Body of pancreas (tissue), 4 donors: ENCODE data around the gene VAV2. TPM values are rescaled to one million over a fixed set of nuclear protein-coding genes. Genes with fewer than 3 reads are reported as not detected.

Experiments
- ATAC-seq: fragments of 150-250 bp; one replicate; pipeline ENCODE4 v1.9.1; 2016
- DNase-seq, 4 donors: peaks; one replicate each; pipeline ENCODE4 v3.0.0-alpha.2; 2019
- H3K27ac ChIP-seq, 4 donors: fragments of 200-600 bp; sonication (generic); 1 replicate in 3 of 4; 2 replicates in 1 of 4; pipeline versions ENCODE4 v1.5.1 to v1.6.1; 2016 to 2019; ENCODE audit warnings: mild to moderate bottlenecking in 1 of 4, mixed read lengths in 1 of 4, moderate library complexity in 1 of 4
- H3K27me3 ChIP-seq, 2 donors: fragments of 200-600 bp; sonication (generic); one replicate each; pipeline ENCODE4 v1.6.0; 2016; ENCODE audit warnings: mild to moderate bottlenecking in 1 of 2
- H3K36me3 ChIP-seq, 2 donors: fragments of 200-600 bp; sonication (generic); replicated peaks in 1 of 2; 2 replicates each; pipeline ENCODE4 v1.5.1; 2016; ENCODE audit warnings: low read depth in 2 of 2; ENCODE audit not compliant: insufficient read depth in 1 of 2
- H3K4me1 ChIP-seq: fragments of 200-600 bp; sonication (generic); one replicate; pipeline ENCODE4 v1.6.0; 2016
- H3K4me3 ChIP-seq, 2 donors: fragments of 200-600 bp; sonication (generic); 1 replicate in 1 of 2; 2 replicates in 1 of 2; pipeline ENCODE4 v1.5.1; 2016 to 2019
- H3K9me3 ChIP-seq, 3 donors: fragments of 200-600 bp; sonication (generic); 1 replicate in 2 of 3; 2 replicates in 1 of 3; pipeline ENCODE4 v1.5.1; 2016
- POLR2A ChIP-seq, 3 donors: fragments of 450-650 bp; IDR thresholded peaks; one replicate each; pipeline ENCODE4 v1.6.1; 2016; ENCODE audit warnings: antibody characterized with exemption in 3 of 3, mild to moderate bottlenecking in 2 of 3
- WGBS, 2 donors: methylation state at CpG; one replicate each; pipeline ENCODE4 v1.1.5; 2017; 5-methylcytosine and 5-hydroxymethylcytosine counted together
- intact Hi-C: fragments of 100-400 bp; cut with DNase I; formaldehyde crosslinking; loops from one replicate; pipeline ENCODE4 v1.15.1; 2023
- total RNA-seq, 2 donors: library from RNA; depleted of rRNA; stranded (reverse); fragments of >200 nt; gene quantifications; one replicate each; pipeline ENCODE4 v1.1.0, GENCODE V29; 2016
- TF ChIP-seq, protein P1 (sequence below), 7 experiments: fragments of 450-650 bp in 4 of 7; fragments of 200-600 bp in 3 of 7; sonication (generic) in 3 of 7; IDR thresholded peaks; one replicate each; pipeline ENCODE4 v1.5.1; 2016 to 2019; ENCODE audit warnings: antibody characterized with exemption in 7 of 7

Gene VAV2
- total RNA-seq, 2 donors from 2014 or later: 31.6 to 32.3 TPM

DNA sequence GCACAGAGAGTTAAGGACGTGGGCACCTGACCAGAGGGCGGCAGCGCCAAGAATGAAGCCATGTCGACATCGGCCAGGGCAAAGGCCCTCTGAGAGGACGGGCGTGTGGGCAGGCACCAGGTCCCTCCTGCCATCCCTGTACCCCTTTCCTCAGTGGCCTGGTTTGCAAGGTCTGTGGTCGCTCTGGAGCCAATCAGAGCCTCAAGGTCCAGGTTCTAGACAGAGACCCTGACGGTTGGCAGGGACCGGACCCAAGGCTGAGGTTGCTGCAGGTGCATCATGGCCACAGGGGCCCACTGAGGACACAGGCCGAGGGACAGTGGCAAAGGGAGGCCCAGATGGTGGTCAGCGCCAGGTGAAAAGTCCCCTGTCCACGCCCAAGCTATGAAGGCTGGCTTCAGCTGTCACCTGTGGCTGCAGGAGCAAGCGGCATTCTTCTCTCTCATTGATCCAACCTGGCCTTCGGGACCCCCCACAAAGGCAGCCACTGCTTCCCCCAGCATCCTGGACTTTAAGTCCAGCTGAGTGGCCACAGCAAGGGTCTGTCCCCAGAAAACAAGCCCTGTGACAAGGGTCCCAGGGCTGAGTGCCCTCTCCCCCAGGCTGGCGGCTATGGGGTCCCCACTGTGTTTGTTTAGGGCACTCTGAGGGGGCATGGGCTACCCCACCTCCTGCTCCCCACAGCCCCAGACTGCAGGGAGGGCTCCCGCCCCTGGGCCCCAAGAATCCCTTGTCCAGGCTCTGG lies 48.9 kb downstream of the VAV2 start:
- no peak overlapping the region for H3K27ac ChIP-seq
- no peaks in the 10 kb centered on the region for H3K9me3 ChIP-seq
- intact Hi-C loops: no loop called here
- H3K36me3 ChIP-seq: peaks cover 0 to 2% of the 10 kb centered on the region in 2 donors
- peaks cover 16% of the 10 kb centered on the region for H3K4me1 ChIP-seq
- H3K27me3 ChIP-seq: no peaks in the 10 kb centered on the region
- TF ChIP-seq POLR2A (IDR thresholded peaks at IDR 0.05): no peak
- TF ChIP-seq, protein P1, sequence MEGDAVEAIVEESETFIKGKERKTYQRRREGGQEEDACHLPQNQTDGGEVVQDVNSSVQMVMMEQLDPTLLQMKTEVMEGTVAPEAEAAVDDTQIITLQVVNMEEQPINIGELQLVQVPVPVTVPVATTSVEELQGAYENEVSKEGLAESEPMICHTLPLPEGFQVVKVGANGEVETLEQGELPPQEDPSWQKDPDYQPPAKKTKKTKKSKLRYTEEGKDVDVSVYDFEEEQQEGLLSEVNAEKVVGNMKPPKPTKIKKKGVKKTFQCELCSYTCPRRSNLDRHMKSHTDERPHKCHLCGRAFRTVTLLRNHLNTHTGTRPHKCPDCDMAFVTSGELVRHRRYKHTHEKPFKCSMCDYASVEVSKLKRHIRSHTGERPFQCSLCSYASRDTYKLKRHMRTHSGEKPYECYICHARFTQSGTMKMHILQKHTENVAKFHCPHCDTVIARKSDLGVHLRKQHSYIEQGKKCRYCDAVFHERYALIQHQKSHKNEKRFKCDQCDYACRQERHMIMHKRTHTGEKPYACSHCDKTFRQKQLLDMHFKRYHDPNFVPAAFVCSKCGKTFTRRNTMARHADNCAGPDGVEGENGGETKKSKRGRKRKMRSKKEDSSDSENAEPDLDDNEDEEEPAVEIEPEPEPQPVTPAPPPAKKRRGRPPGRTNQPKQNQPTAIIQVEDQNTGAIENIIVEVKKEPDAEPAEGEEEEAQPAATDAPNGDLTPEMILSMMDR (IDR thresholded peaks at IDR 0.05): no peak
- 90 to 91% methylated on average over 14 to 17 of the region's 17 CpGs for WGBS, 2 donors
- no peak overlapping the region for H3K4me3 ChIP-seq
- peak in 2 of 4 donors; percentile 4 to 8 for DNase-seq
- ATAC-seq: no peak

DNA sequence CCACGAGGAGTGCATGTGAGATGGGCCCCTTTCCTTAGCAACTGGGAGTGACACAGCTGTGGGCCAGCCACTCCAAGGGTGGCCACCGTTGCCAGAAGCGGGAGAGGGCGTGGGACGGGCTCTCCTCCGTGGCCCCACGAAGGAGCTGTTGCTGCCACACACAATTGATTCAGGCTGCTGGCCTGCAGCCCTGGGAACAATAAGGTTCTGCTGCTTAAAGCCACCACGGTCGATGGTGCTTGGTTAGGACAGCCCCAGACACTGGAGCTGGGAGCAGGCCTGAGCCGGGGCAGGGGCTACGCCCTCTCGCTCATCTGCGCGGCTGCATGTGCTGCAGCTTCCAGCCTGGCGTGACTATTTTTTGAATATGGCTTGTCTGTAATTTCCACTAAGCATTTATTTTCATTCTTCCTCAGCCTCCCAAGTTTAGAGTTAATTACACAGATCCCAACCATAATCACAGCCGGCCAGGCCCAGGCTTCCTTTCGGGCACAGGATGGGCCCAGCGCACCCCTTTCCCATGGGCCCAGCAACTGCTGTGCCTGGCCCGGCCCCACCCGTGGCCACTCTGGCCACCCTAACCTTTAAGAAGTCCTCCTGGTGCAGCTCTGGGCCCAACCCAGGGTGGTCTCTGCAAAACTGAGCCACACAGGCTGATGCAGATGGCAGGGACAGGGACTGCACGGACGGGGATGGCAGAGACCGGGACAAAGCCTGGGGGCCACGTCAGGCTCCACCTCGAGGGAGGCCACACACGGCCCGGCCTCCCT lies 49.7 kb downstream of the VAV2 start:
- intact Hi-C loops: no loop called here
- TF ChIP-seq, protein P1 (IDR thresholded peaks at IDR 0.05): no peak
- 83 to 89% methylated on average over 20 to 27 of the region's 27 CpGs for WGBS, 2 donors
- DNase-seq: peak in 2 of 4 donors; percentile 7 to 10
- no peaks in the 10 kb centered on the region for H3K27me3 ChIP-seq
- no peak for ATAC-seq
- no peaks in the 10 kb centered on the region for H3K9me3 ChIP-seq
- H3K27ac ChIP-seq: no peak overlapping the region
- H3K4me3 ChIP-seq: no peak overlapping the region
- peaks cover 16% of the 10 kb centered on the region for H3K4me1 ChIP-seq
- H3K36me3 ChIP-seq: peaks cover 0 to 4% of the 10 kb centered on the region in 2 donors

DNA sequence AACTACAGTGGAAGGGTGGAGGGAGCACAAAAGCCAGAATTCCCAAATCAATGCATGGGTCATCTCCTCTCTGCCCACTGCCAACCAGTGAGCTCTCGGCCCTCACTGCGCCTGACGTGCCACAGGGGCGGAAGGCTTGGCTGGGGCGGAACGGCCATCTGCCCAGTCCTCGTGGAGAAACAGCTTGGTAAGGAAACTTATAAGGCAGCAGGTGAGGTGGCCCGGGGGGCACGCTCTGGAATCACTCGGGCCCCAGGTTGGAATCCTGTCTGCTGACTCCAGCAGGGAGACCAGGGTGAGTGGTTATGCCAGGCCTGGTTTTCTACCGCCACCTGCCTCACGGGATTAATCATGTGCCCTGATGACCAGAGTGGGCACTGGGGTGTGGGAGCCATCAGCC lies 52.3 kb downstream of the VAV2 start:
- no peak for ATAC-seq

DNA sequence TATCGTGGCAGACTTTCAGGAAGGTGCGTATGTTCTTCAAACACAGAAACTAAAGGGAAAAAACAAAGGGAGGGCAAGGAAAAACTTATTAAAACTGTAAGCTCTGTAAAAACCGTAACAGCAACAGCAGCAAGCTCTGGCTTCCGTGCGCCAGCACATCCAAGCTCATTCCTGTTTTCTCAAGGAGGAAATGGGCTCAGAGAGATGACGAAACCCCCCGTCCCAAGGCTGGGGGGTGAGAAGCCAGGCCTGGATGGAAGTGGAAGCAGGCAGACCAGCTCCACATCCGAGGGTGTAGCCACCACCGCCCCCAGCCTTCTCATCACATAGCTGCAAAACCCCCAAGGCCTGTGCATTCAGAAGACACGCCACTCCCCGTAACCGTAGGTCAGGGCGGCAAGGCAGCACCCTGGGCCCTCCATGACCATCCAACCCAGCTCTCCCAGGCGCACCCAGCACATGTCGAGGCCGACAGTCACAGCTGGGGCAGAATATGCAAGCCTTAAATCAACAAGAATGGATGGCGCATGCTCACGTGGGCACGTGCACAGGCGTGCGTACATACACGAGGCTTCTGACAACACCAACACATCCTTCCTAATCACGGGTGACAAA lies 52.8 kb downstream of the VAV2 start:
- peaks cover 0 to 6% of the 10 kb centered on the region in 2 donors for H3K36me3 ChIP-seq
- 79 to 95% methylated on average over 20 to 23 of the region's 23 CpGs for WGBS, 2 donors
- H3K9me3 ChIP-seq: no peaks in the 10 kb centered on the region
- H3K27ac ChIP-seq: no peak overlapping the region
- peak in 1 of 4 donors; percentile 9 for DNase-seq
- intact Hi-C loops: no loop called here
- no peak for TF ChIP-seq POLR2A (IDR thresholded peaks at IDR 0.05)
- TF ChIP-seq, protein P1 (IDR thresholded peaks at IDR 0.05): no peak
- ATAC-seq: no peak
- H3K27me3 ChIP-seq: no peaks in the 10 kb centered on the region
- peaks cover 25% of the 10 kb centered on the region for H3K4me1 ChIP-seq
- no peak overlapping the region for H3K4me3 ChIP-seq

More for the DNA sequence above, 52.3 kb downstream of the VAV2 start:
- TF ChIP-seq POLR2A (IDR thresholded peaks at IDR 0.05): no peak
- TF ChIP-seq, protein P1 (IDR thresholded peaks at IDR 0.05): no peak
- H3K27me3 ChIP-seq: no peaks in the 10 kb centered on the region
- WGBS, 2 donors: 94 to 95% methylated on average over 8 to 11 of the region's 12 CpGs
- H3K4me3 ChIP-seq: no peak overlapping the region
- H3K27ac ChIP-seq: no peak overlapping the region
- H3K9me3 ChIP-seq: no peaks in the 10 kb centered on the region
- DNase-seq: peak in 1 of 4 donors; percentile 9
- peaks cover 0 to 6% of the 10 kb centered on the region in 2 donors for H3K36me3 ChIP-seq
- intact Hi-C loops: no loop called here
- H3K4me1 ChIP-seq: peaks cover 24% of the 10 kb centered on the region
